Medulla oblongata (tissue), 1 donor: ENCODE measurements around the gene GEMIN8.

Experiments used
- DNase-seq: peaks from one replicate; pipeline ENCODE4 v3.0.0-alpha.2; 2015; ENCODE audit errors: extremely low spot score

GEMIN8 gene

GRCh38 chrX:14015941-14016340, 13.8 kb downstream of the GEMIN8 start:
- no peak for DNase-seq

GRCh38 chrX:14015294-14015693, 14.4 kb downstream of the GEMIN8 start:
- DNase-seq = no peak

DNA sequence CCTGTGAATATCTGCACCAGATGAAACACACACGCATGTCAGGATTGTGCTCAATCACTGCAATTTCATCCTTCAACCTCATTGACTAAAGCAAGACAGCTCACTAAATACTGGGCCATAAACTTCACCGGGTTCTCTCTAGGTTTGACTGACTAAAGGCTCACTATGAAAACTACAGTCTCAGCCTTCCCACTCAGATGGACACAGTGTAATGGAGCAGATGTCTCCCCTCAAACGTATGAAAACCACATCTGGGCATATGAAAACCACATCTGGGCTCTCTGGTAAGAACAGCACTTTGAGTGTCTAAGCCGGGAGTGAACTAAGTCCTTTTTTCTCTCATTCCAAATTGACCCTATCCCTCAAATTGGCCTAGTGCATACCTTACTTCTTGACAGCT, 15.2 kb downstream of the GEMIN8 start:
- DNase-seq = no peak

GRCh38 chrX:14013054-14013453, 16.6 kb downstream of the GEMIN8 start:
- no peak for DNase-seq

- DNase-seq = no peak
These were observed 19.1 kb downstream of the GEMIN8 start for GRCh38 chrX:14010566-14010965.

DNA sequence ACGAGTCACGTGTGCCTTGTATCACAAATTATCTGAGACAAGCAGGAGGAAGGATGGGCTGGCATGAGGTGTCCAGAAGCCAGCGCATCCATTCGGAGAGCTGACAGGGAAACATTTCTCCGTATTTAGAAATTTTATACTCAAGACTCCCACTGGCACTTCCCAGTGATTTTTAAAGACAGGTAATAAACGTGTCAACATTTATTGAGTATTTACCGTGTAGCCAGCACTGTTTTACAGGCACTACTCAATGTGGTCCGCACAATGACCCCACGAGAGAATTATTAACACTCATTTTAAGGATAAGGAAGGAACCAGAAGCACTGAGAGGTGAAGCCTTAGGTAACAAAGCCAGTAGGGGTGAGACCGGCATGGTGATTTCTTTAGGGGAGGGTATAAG, 23.2 kb downstream of the GEMIN8 start:
- no peak for DNase-seq

DNA sequence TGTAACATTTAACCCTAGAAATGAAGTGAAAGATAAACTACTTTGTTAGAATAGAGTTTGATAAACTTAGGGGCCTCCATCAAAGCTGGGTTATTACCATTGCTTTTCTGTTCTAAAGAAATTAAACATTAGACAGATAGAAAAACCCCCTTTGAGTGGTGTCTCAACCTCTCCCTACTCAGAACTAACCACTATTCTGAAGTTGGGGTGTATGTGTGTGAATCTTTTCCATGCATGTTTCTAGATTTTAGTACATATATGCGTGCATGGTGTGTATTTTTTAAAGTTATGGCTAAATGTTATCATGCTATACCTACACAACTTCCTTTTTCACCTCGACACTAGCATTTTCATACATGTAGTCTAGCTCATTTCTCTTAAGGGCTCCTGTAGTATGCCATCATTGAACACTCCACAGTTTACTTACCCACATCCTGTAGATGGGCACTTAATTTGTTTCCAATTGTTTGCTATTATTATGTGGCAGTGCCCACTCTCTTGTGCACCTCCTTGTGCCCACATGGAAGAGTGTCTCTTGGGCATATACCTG, 25.7 kb downstream of the GEMIN8 start:
- no peak for DNase-seq

GRCh38 chrX:14003028-14003427, 26.7 kb downstream of the GEMIN8 start:
- no peak for DNase-seq

GRCh38 chrX:13996650-13997049, 33.0 kb downstream of the GEMIN8 start:
- peak; percentile 75 for DNase-seq

DNA sequence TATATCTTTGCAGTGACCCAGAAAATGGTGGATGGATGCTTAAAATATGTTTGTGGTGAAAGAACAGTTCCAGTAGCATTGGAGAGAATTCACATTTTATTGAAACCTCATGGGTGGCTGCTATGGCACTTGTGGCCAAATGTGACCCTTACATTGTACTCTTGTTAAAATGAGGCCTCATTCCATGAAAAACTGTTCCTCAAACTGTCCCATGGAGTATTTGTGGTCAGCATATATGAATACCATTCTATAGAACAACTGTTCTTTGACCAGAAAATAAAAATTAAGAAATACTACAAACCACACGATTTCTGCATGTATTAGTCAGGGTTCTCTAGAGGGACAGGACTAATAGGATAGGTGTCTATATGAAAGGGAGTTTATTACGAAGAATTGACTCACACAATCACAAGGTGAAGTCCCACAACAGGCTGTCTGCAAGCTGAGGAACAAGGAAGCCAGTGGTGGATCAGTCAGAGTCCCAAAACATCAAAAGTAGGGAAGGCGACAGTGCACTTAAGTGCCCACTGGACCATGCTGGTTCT, 35.1 kb downstream of the GEMIN8 start:
- DNase-seq = no peak

DNA sequence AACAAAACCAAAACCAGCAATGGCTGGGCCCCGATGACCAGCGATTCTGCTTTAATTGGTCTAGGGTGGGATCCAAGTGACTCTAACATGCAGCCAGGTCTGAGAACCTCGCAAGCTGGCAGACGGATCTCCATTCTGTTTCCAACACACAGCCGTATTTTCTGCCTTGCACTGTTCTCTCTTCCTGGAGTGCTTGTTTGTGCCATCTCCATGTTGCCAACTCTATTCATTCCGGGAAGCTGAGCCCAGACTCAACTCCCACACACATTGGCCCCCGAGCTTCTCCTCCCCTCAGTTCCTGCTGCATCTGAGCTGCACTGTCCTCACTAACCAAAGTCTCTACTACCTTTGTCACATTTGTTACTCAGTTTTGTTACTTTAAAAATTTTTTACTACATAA, 35.6 kb downstream of the GEMIN8 start:
- peak; percentile 81 for DNase-seq

DNA sequence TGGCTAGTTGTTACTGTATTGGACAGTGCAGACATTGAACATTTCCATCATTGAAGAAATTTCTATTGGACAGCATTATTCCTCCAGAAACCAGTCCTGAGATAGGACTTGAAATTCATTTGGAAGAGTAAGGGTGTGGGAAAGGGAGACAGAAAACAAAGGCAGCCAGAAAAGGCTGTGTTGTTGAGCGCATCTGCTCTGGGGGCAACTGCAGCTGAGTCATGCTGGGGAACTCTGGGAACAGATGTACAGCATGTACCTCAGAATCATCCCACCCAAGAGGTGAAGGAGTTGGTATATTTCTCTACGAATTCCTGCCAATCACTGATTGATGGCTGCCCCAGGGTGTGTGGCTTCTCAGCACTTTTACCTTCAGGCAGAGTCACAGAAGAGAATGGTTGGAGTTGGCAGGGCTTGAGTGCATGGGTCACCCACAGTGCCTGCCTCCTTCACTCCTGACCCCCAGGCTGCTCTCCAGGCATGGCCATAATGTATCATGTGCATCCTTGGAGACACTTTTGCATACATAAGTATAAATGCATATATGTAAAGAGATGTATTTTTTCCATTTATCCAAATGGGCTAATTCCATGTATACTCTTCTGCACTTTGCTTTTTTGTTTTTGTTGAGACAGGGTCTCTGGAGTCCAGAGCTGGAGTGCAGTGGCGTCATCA, 39.4 kb downstream of the GEMIN8 start:
- DNase-seq = no peak

- no peak for DNase-seq
These were observed 43.8 kb downstream of the GEMIN8 start for GRCh38 chrX:13985697-13986435.

- DNase-seq = no peak
These were observed 46.0 kb downstream of the GEMIN8 start for GRCh38 chrX:13983734-13984133.

DNA sequence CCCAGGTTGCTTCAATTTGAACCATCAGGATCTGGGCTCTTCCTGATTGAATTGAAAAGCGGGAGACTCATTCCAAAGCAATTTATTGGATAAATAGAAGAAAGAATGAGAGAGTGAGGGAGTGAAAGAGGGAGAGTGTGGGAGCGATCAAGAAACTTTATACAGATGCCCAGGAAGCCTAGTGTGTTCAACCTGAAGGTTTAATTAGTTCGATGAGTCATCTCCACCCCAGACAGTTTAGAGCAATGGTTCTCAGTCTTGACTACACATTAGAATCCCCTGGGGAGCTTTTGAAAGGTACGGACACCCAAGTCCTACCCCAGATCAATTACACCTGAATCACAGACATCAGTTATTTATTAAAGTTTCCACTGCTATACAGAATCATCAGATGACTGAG, 61.5 kb downstream of the GEMIN8 start:
- no peak for DNase-seq

- DNase-seq = no peak
These were observed 62.1 kb downstream of the GEMIN8 start for GRCh38 chrX:13967636-13968035.

DNA sequence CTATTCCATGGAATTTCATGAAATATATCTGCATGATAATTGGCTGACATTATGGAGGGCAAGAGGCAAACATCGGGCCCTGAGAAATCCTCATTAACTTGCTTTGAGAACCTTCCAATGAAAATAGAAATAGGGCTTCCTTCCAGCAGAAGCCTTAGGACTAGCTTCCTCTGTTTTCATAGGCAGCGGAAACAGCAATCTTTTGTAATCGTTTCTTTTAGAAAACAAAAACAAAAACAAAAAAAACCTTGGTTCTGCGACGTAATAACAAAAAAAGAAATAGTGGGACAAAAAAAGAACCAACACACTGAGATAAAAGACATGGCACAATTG, 62.9 kb downstream of the GEMIN8 start:
- DNase-seq = no peak

GRCh38 chrX:13966071-13966792, 63.5 kb downstream of the GEMIN8 start:
- DNase-seq = peak; percentile 41

- DNase-seq = peak; percentile 50
These were observed 64.2 kb downstream of the GEMIN8 start for GRCh38 chrX:13965531-13965930.

DNA sequence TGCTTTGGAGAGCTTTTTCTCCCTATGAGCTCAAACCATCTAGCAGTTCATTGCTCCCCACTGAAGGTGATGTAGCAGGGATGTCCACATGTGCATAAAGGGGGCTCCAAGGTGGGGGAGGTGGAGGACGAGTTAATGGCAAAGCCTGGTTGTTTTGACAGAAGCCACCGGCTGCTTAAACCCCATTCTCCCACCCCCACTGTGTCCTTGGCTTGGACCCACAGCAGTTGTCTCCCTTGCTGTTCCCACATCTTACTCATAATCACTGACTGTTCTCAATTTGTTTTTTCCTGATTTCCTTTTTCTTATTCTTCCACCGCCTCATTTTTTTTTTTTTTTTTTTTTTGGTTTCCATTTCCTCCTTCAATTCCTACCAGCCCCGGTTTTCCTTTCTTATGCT, 72.7 kb downstream of the GEMIN8 start:
- no peak for DNase-seq
